Endothelial cell of umbilical vein (primary cell): Measurements from ENCODE around the gene FNBP1. TPM values are rescaled to one million over a fixed set of nuclear protein-coding genes. Genes with fewer than 3 reads are reported as not detected.

Source experiments
- BruUV-seq: library from RNA; stranded (reverse); fragments of 400-500 nt; replicated peaks from 2 replicates; lab custom pipeline; 2021; lab: Mats Ljungman, UMichigan
- CTCF ChIA-PET: fragments of 300-600, 350-600 bp; sonication (Branson Sonifier 250); formaldehyde crosslinking; loops from one replicate; lab custom pipeline; 2021; ENCODE audit warnings: antibody characterized with exemption, inconsistent platforms; lab: Charles Lee
- POLR2A ChIA-PET: fragments of 300-600, 350-600 bp; sonication (Branson Sonifier 250); formaldehyde crosslinking; loops from one replicate; lab custom pipeline; 2021; ENCODE audit warnings: antibody characterized with exemption, inconsistent platforms; lab: Charles Lee
- DNase-seq: peaks from one replicate; pipeline ENCODE4 v3.0.0-alpha.2; 2011; ENCODE audit warnings: low read depth, low spot score
- FAIRE-seq: peaks from 2 replicates; lab custom pipeline; 2011; peaks lifted over from hg19 to GRCh38; lab: Jason Lieb, UNC
- H2AFZ ChIP-seq: 2 replicates; pipeline ENCODE4 v1.6.0; 2012; ENCODE audit warnings: low read depth, low read length, control low read depth, inconsistent platforms
- H3K27ac ChIP-seq: 2 replicates; pipeline ENCODE4 v1.5.1; 2011; ENCODE audit warnings: low read depth, mild to moderate bottlenecking, control low read depth, low read length, moderate library complexity; ENCODE audit not compliant: insufficient read depth
- H3K27me3 ChIP-seq, 2 experiments: 2 replicates each; pipeline versions ENCODE4 v1.6.0 to v1.6.1; 2011; ENCODE audit warnings: low read length in 2 of 2, mixed read lengths in 1 of 2; ENCODE audit not compliant: control insufficient read depth in 2 of 2, insufficient read depth in 2 of 2
- H3K36me3 ChIP-seq, 2 experiments: 2 replicates in 1 of 2; 3 replicates in 1 of 2; pipeline ENCODE4 v1.5.1; 2011; ENCODE audit warnings: low read length in 2 of 2, mild to moderate bottlenecking in 1 of 2, moderate library complexity in 1 of 2; ENCODE audit not compliant: control insufficient read depth in 2 of 2, insufficient read depth in 2 of 2; ENCODE audit errors: extremely low read depth in 1 of 2
- H3K4me1 ChIP-seq: 3 replicates; pipeline ENCODE4 v1.5.1; 2011; ENCODE audit warnings: mild to moderate bottlenecking, low read length; ENCODE audit not compliant: control insufficient read depth, insufficient read depth; ENCODE audit errors: extremely low read depth
- H3K4me2 ChIP-seq: 2 replicates; pipeline ENCODE4 v1.6.1; 2011; ENCODE audit warnings: low read length, control low read depth, mixed read lengths; ENCODE audit not compliant: insufficient read depth
- H3K4me3 ChIP-seq, 3 experiments: fragments of 200-600 bp in 1 of 3; sonication (generic), shearing (Covaris generic) in 1 of 3; replicated peaks in 1 of 3; 2 replicates each; pipeline ENCODE4 v1.5.1; 2011 to 2016; ENCODE audit warnings: control low read depth in 3 of 3, low read length in 3 of 3, mild to moderate bottlenecking in 2 of 3, inconsistent platforms in 1 of 3, low read depth in 1 of 3, moderate library complexity in 1 of 3; ENCODE audit not compliant: insufficient read depth in 1 of 3
- H3K79me2 ChIP-seq: 2 replicates; pipeline ENCODE4 v1.6.0; 2012; ENCODE audit warnings: low read length, inconsistent platforms; ENCODE audit not compliant: control insufficient read depth, insufficient read depth
- H3K9ac ChIP-seq: replicated peaks from 2 replicates; pipeline ENCODE3; 2011; ENCODE audit warnings: low read length, control low read depth; ENCODE audit not compliant: insufficient read depth; ENCODE audit errors: extremely low read depth
- H3K9me1 ChIP-seq: replicated peaks from 3 replicates; pipeline ENCODE4 v1.6.0; 2011; ENCODE audit warnings: mild to moderate bottlenecking, low read length; ENCODE audit not compliant: control insufficient read depth, insufficient read depth; ENCODE audit errors: extremely low read depth
- H3K9me3 ChIP-seq: replicated peaks from 2 replicates; pipeline ENCODE4 v1.5.1; 2012; ENCODE audit warnings: low read length, inconsistent platforms; ENCODE audit not compliant: control insufficient read depth, insufficient read depth
- H4K20me1 ChIP-seq: replicated peaks from 2 replicates; pipeline ENCODE3; 2011; ENCODE audit warnings: mild to moderate bottlenecking, low read length; ENCODE audit not compliant: control insufficient read depth, insufficient read depth; ENCODE audit errors: extremely low read depth
- CTCF ChIP-seq, 2 donors: IDR thresholded peaks; 1 replicate in 1 of 2; 2 replicates in 1 of 2; pipeline ENCODE4 v1.5.1; 2011; ENCODE audit warnings: low read length in 2 of 2, mild to moderate bottlenecking in 2 of 2, moderate library complexity in 2 of 2, control low read depth in 1 of 2, inconsistent platforms in 1 of 2, low read depth in 1 of 2; ENCODE audit not compliant: insufficient read depth in 1 of 2; ENCODE audit errors: extremely low read depth in 1 of 2
- EZH2 ChIP-seq: IDR thresholded peaks from 2 replicates; pipeline ENCODE4 v1.6.1; 2012; ENCODE audit warnings: borderline replicate concordance, low read depth, mild to moderate bottlenecking, moderate library complexity, low read length, inconsistent platforms; ENCODE audit not compliant: severe bottlenecking
- FOS ChIP-seq: IDR thresholded peaks from 2 replicates; pipeline ENCODE4 v1.6.1; 2011; ENCODE audit warnings: mild to moderate bottlenecking, low read length, moderate library complexity, borderline replicate concordance; ENCODE audit not compliant: insufficient read depth
- GATA2 ChIP-seq: IDR thresholded peaks from 2 replicates; pipeline ENCODE4 v1.7.0; 2011; ENCODE audit warnings: low read depth, mild to moderate bottlenecking, moderate library complexity, mixed read lengths, low read length; ENCODE audit not compliant: insufficient read length, insufficient read depth
- JUN ChIP-seq: IDR thresholded peaks from 2 replicates; pipeline ENCODE4 v1.6.1; 2011; ENCODE audit warnings: borderline replicate concordance, low read depth; ENCODE audit not compliant: insufficient read length, insufficient read depth
- MAX ChIP-seq: IDR thresholded peaks from 2 replicates; pipeline ENCODE4 v1.6.1; 2011; ENCODE audit not compliant: insufficient read depth, insufficient read length
- MYC ChIP-seq: IDR thresholded peaks from one replicate; pipeline ENCODE4 v1.6.1; 2011; ENCODE audit warnings: mild to moderate bottlenecking, low read depth, low read length
- POLR2A ChIP-seq: IDR thresholded peaks from 2 replicates; pipeline ENCODE4 v1.6.1; 2012; ENCODE audit warnings: low read depth, mild to moderate bottlenecking, control low read depth, low read length
- POLR2AphosphoS5 ChIP-seq: IDR thresholded peaks from 2 replicates; pipeline ENCODE4 v1.6.1; 2012; ENCODE audit warnings: low read depth, mild to moderate bottlenecking, control low read depth, low read length, moderate library complexity; ENCODE audit not compliant: insufficient read depth
- dilution Hi-C: fragments of 300-500 bp; cut with MboI; formaldehyde crosslinking; loops from one replicate; pipeline ENCODE4 v1.15.0; 2019; ENCODE audit warnings: low sequenced_read_pairs; ENCODE audit not compliant: extremely low pct_ligation_motif_present
- intact Hi-C: fragments of 100-400 bp; cut with micrococcal nuclease; formaldehyde crosslinking; loops from one replicate; pipeline ENCODE4 v1.10.0; 2022
- polyA plus RNA-seq, 4 experiments: library from polyadenylated mRNA; depleted of rRNA in 3 of 4; stranded (reverse) in 3 of 4; unstranded in 1 of 4; fragments of >200 nt; gene quantifications; 2 replicates each; pipeline versions ENCODE4 v1.2.1 to v1.2.3, GENCODE V29; 2011 to 2012; ENCODE audit warnings: missing spikeins in 1 of 4
- total RNA-seq: library from RNA; stranded (reverse); gene quantifications from 2 replicates; pipeline ENCODE4 v1.2.3, GENCODE V29; 2021

FNBP1 gene
- total and polyA plus RNA-seq, 2 donors (not counting 3 experiments of a cell fraction or from before 2014, with no cell fraction given) = 10.9 to 43.9 TPM

GRCh38 chr9:129952337-129952736 is 90.7 kb downstream of the FNBP1 start:
- Histone ChIP-seq H3K27me3 (no peaks in the 10 kb centered on the region), H3K27ac (no peak overlapping the region), H3K4me1 (peaks cover 4% of the 10 kb centered on the region), H4K20me1 (no peaks in the 10 kb centered on the region), H3K9me3 (no peaks in the 10 kb centered on the region), H3K9me1 (no peaks in the 10 kb centered on the region), H3K36me3 (peaks cover 3 to 5% of the 10 kb centered on the region in 2 experiments), H3K79me2 (no peaks in the 10 kb centered on the region), H3K4me2 (no peak overlapping the region), H3K9ac (no peak overlapping the region), H3K4me3 (no peak overlapping the region), H2AFZ (no peak overlapping the region)
- ChIA-PET CTCF (no interaction called here), POLR2A (no interaction called here)
- dilution Hi-C loops (no loop called here), intact Hi-C loops (no loop called here)
- peak; percentile 55 for FAIRE-seq
- DNase-seq = no peak
- no peak for TF ChIP-seq FOS
- TF ChIP-seq CTCF (IDR thresholded peaks at IDR 0.05; ENCODE audit: extremely low read depth in 1 of 2, insufficient read depth in 1 of 2, low read depth in 1 of 2, low read length in 2 of 2) = no peak
- TF ChIP-seq POLR2AphosphoS5 = no peak
- TF ChIP-seq JUN = no peak
- TF ChIP-seq MYC = no peak
- no peak for TF ChIP-seq POLR2A
- no peak for TF ChIP-seq EZH2
- TF ChIP-seq MAX = no peak
- TF ChIP-seq GATA2 = no peak
- BruUV-seq = no TSS peak
